ENCODE data around the gene DNAJB2.

The DNAJB2 gene

DNA sequence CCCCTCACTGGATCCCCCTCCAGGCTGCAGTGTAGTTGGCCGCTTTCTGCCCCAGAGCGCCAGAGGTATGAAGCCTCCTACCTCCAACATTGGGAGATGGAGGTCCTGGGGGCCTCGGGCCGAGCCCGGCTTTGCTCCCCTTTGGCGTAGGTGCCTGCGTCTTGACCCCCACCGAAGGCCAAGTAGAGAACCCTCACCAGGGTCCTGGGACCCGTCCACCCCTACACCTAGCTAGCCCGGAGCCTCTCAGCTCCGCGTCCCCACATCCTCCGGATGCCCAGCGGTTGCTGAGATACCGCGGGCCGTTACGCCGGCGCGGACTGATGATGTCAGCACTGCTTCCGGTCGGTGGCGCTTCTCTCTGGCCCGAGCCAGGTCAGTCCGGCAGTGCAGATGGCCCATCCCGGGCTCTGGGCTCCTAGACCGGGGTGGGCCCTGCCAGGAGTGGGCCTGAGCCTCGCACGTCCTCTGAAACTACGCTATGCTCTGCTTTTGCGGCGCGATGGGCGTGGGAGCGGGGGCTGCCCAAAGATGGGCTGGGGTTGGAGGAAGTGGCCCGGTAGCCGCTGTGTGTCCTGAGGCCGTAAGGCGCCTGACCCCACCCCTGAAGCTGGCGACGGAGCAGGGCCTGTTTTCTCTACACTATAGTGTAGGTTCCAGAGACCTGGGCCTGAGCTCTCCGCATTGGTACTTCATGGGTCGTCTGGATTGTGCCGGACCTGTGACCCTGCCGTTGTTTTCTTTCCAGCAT is 33.8 kb upstream of the DNAJB2 start, which contains the start of the genes GLB1L and STK16:
Gene GLB1L (minus strand): TSS at position 297 of the 751 bp plus-strand sequence. CDS start 1,871 bp downstream, outside the sequence.
Gene STK16 (plus strand): TSS at position 332 of the 751 bp plus-strand sequence. CDS start 521 bp downstream, outside the sequence.
- Histone ChIP-seq H3K27me3 (replicated peaks) (no peaks in the 10 kb centered on the region), H3K27ac (peak within 1 kb of the TSS; percentile 88), H3K36me3 (replicated peaks) (peaks cover 5% of the 10 kb centered on the region), H3K4me3 (ENCODE audit: low read depth, low read length) (peak within 1 kb of the TSS; percentile 98)
- TF ChIP-seq, protein P1, sequence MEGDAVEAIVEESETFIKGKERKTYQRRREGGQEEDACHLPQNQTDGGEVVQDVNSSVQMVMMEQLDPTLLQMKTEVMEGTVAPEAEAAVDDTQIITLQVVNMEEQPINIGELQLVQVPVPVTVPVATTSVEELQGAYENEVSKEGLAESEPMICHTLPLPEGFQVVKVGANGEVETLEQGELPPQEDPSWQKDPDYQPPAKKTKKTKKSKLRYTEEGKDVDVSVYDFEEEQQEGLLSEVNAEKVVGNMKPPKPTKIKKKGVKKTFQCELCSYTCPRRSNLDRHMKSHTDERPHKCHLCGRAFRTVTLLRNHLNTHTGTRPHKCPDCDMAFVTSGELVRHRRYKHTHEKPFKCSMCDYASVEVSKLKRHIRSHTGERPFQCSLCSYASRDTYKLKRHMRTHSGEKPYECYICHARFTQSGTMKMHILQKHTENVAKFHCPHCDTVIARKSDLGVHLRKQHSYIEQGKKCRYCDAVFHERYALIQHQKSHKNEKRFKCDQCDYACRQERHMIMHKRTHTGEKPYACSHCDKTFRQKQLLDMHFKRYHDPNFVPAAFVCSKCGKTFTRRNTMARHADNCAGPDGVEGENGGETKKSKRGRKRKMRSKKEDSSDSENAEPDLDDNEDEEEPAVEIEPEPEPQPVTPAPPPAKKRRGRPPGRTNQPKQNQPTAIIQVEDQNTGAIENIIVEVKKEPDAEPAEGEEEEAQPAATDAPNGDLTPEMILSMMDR (IDR thresholded peaks at IDR 0.05; ENCODE audit: low read depth, low read length, missing control alignments), result no peak
- in situ Hi-C loops (cut with HindIII; ENCODE audit: low pct_ligation_motif_present, low sequenced_read_pairs), result no loop called here
- peak; percentile 94 for DNase-seq

- H3K36me3 ChIP-seq (replicated peaks), result peaks cover 5% of the 10 kb centered on the region
- DNase-seq, result no peak
- in situ Hi-C loops (cut with HindIII; ENCODE audit: low pct_ligation_motif_present, low sequenced_read_pairs), result no loop called here
- H3K27ac ChIP-seq, result peak overlapping the region; percentile 88
- peak overlapping the region; percentile 98 for H3K4me3 ChIP-seq (ENCODE audit: low read depth, low read length)
- H3K27me3 ChIP-seq (replicated peaks), result no peaks in the 10 kb centered on the region
- TF ChIP-seq, protein P1 (IDR thresholded peaks at IDR 0.05; ENCODE audit: low read depth, low read length, missing control alignments), result no peak
Observed at GRCh38 chr2:219245899-219246230, 33.3 kb upstream of the DNAJB2 start.

DNA sequence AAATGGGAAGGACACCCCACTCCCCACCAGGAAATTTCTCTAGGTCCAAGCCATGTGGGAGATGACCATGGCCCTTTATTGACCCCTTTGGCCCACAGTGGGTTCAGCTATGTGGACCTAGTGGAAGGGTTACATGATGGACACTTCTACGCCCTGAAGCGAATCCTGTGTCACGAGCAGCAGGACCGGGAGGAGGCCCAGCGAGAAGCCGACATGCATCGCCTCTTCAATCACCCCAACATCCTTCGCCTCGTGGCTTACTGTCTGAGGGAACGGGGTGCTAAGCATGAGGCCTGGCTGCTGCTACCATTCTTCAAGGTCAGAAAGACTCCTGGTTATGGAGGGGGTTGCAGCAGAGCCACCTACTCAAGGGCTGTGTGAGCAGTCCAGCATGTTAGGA is 32.6 kb upstream of the DNAJB2 start:
- H3K4me3 ChIP-seq (ENCODE audit: low read depth, low read length), result no peak overlapping the region

DNA sequence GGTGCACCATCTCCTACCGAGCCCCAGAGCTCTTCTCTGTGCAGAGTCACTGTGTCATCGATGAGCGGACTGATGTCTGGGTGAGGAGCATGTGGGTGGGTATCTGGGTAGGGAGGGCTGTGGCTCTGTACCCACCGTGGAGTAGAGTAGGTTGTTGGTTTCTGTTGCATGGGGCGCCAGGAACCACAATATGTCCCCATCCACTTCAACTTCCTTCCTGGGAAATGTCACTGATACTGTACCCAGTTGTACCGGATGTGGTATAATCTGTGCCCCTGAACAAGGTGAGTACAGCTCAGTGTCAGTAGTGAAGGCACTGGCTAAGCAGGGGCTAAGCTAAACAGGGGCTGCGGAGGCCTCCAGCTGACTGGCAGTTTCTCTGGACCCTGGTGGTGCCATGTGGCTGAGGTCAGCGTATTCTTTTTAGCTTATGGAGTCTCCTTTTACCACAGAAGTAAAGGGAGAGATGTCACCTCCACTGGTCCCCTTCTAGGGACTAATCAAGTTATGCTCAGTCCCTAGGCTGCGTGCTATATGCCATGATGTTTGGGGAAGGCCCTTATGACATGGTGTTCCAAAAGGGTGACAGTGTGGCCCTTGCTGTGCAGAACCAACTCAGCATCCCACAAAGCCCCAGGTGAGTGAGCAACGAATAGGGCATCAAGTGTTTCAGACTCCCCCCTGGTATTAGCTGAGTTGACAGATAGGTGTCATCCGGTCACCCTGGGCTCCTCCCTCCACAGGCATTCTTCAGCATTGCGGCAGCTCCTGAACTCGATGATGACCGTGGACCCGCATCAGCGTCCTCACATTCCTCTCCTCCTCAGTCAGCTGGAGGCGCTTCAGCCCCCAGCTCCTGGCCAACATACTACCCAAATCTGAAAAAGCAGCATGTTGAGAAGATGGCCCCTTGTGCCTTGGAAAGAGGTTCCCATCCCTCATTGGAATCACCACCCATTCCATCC is 31.2 kb upstream of the DNAJB2 start:
- no peak for DNase-seq
- Histone ChIP-seq H3K27ac (no peak overlapping the region), H3K4me3 (ENCODE audit: low read depth, low read length) (no peak overlapping the region), H3K27me3 (replicated peaks) (peaks cover under 1% of the 10 kb centered on the region), H3K36me3 (replicated peaks) (peaks cover 5% of the 10 kb centered on the region)
- TF ChIP-seq, protein P1 (IDR thresholded peaks at IDR 0.05; ENCODE audit: low read depth, low read length, missing control alignments), result no peak
- in situ Hi-C loops (cut with HindIII; ENCODE audit: low pct_ligation_motif_present, low sequenced_read_pairs), result no loop called here

More for the DNA sequence above, 32.6 kb upstream of the DNAJB2 start:
- H3K36me3 ChIP-seq (replicated peaks), result peaks cover 5% of the 10 kb centered on the region
- in situ Hi-C loops (cut with HindIII; ENCODE audit: low pct_ligation_motif_present, low sequenced_read_pairs), result no loop called here
- no peaks in the 10 kb centered on the region for H3K27me3 ChIP-seq (replicated peaks)
- TF ChIP-seq, protein P1 (IDR thresholded peaks at IDR 0.05; ENCODE audit: low read depth, low read length, missing control alignments), result no peak
- DNase-seq, result no peak
- H3K27ac ChIP-seq, result no peak overlapping the region

DNA sequence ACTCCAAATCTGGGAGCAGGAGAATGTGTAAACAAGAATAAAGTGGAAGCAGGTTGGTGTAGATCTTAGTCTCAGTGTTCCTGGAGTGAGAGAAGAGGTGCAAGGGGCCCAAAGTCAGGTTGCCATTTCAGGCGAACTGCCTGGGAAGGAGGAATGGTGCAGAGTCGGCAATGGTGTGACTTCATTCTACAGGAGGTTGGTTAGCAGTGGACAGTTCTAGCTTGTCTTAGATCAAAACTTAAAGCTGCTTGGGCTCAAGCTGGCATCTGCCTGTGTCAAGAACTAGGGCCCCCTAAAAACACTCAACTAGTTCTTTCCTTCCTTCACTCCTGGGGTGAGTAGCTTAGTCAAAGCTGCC is 30.3 kb upstream of the DNAJB2 start:
- peaks cover 5% of the 10 kb centered on the region for H3K36me3 ChIP-seq (replicated peaks)
- no peak overlapping the region for H3K27ac ChIP-seq
- no peak for DNase-seq
- TF ChIP-seq, protein P1 (IDR thresholded peaks at IDR 0.05; ENCODE audit: low read depth, low read length, missing control alignments), result no peak
- peaks cover 4% of the 10 kb centered on the region for H3K27me3 ChIP-seq (replicated peaks)
- in situ Hi-C loops (cut with HindIII; ENCODE audit: low pct_ligation_motif_present, low sequenced_read_pairs), result no loop called here
- H3K4me3 ChIP-seq (ENCODE audit: low read depth, low read length), result no peak overlapping the region
